ENCODE measurements around the gene KIF5A.
"Not testable (repeated sequence)": the region's sequence is repeated elsewhere in the genome, so short reads cannot be mapped to it uniquely, and the experiment has no call there.

The KIF5A gene

DNA sequence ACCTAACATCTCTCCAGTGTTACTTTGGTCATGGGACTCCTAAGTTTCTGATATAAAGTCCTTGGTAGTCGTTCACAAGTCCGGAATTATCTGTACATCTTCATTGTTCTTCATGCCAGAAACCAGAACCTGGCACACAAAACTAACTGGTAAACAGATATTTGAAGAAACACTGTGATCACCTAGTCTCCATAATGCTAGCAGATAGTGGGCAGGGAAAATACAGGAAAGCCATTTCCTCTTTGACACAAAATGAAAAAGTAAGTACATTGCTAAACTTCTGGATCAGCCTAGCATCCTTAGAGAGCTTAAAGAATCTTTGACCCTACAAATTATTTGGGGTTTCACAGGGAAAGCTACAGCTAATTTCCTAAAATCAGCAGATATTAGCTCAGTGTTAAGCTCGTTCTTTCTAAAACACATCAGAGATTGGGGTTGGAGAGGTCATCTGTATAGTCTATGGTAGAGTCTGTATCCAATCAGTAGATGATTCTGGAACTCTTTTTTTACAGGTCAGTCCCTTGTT is 34.4 kb upstream of the KIF5A start:
- no peak for DNase-seq (ENCODE audit: low spot score in 2 of 2)
- Mint-ChIP-seq H3K36me3 (ENCODE audit: insufficient read depth) (peaks cover 65% of the 10 kb centered on the region), H3K27ac (ENCODE audit: low read depth) (peak overlapping the region; percentile 24), H3K4me3 (no peak overlapping the region), H3K27me3 (no peaks in the 10 kb centered on the region), H3K4me1 (peaks cover 24% of the 10 kb centered on the region), H3K9me3 (no peaks in the 10 kb centered on the region)
- no peak for ATAC-seq (replicated peaks; ENCODE audit: extremely low read depth, poor library complexity, severe bottlenecking)

DNA sequence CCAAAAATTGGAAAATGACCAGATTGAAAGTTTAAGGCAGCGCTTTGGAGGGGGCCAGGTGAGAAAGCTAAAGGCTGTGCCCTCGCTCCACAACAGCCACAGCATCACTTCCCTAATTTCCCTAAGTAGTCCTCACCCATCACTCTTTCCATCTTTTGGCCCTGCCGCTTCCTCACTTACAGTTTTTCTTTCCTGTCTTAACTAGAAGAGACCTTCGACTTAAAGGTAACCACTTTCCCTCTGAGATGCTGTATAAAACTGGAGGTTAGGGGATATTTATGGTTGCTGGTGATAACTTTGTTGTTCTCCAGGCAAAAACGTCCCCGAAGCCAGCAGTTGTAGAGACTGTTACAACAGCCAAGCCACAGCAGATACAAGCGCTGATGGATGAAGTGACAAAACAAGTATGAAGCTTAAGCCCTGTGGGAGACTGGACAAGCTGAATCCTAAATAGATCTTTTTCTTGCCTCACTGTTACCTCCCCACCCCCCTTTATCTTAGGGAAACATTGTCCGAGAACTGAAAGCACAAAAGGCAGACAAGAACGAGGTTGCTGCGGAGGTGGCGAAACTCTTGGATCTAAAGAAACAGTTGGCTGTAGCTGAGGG is 33.8 kb upstream of the KIF5A start:
- H3K4me1 Mint-ChIP-seq: peaks cover 24% of the 10 kb centered on the region
- peak overlapping the region; percentile 24 for H3K27ac Mint-ChIP-seq (ENCODE audit: low read depth)
- no peak for ATAC-seq (replicated peaks; ENCODE audit: extremely low read depth, poor library complexity, severe bottlenecking)

DNA sequence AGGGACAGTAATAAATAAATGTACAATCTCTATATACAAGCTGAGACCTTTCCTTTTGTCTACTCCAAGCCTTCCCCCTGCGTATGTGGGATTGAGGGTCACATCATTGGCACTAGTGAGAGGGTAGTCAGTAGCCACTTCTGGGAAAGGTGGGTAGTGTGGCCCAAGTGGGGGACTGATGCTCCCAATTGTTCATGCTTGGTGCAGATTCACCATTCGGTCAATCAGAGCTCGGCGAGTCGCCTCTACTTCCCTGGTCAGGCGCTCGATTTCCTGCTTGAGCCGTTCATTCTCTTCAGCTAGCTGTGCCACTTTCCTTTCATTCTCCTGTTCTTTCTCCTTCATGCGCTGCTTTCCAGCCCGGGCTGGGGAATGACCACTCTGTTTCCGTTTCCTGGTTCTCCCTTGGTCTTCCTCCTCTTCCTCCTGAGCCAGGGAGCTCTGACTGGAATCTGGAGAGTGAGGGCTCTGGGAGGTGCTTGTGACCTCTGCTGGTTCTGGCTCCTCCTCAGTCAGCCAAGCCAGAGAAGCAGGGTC is 33.2 kb upstream of the KIF5A start:
- no peaks in the 10 kb centered on the region for H3K9me3 Mint-ChIP-seq
- H3K4me1 Mint-ChIP-seq: peaks cover 28% of the 10 kb centered on the region
- H3K36me3 Mint-ChIP-seq (ENCODE audit: insufficient read depth): peaks cover 70% of the 10 kb centered on the region
- H3K4me3 Mint-ChIP-seq: no peak overlapping the region
- no peak overlapping the region for H3K27ac Mint-ChIP-seq (ENCODE audit: low read depth)
- H3K27me3 Mint-ChIP-seq: no peaks in the 10 kb centered on the region
- DNase-seq (ENCODE audit: low spot score in 2 of 2) (no peak), ATAC-seq (replicated peaks; ENCODE audit: extremely low read depth, poor library complexity, severe bottlenecking) (no peak)

More for the DNA sequence above, 33.8 kb upstream of the KIF5A start:
- peaks cover 67% of the 10 kb centered on the region for H3K36me3 Mint-ChIP-seq (ENCODE audit: insufficient read depth)
- no peaks in the 10 kb centered on the region for H3K9me3 Mint-ChIP-seq
- DNase-seq (ENCODE audit: low spot score in 2 of 2): no peak
- no peaks in the 10 kb centered on the region for H3K27me3 Mint-ChIP-seq
- H3K4me3 Mint-ChIP-seq: no peak overlapping the region

DNA sequence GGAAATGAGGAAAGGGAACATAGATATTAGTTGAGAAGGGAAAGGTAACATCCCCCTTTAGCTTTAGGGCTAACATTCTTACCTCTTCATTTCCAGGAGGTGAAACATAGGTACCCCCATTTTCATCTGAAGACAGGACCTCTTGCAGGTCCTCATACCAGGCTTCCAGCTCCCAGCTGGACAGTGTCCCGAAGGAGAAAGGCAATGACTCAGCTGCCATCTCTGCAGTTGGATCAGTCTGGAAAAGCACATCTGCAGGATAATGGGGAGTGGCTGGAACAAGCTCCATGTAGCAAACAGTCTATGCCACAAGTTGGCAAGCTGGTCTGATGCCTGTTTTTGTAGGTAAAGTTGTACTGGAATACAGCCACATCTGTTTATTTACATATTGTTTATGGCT is 32.7 kb upstream of the KIF5A start:
- ATAC-seq (replicated peaks; ENCODE audit: extremely low read depth, poor library complexity, severe bottlenecking): no peak
- peak overlapping the region; percentile 99 for H3K27ac Mint-ChIP-seq (ENCODE audit: low read depth)

DNA sequence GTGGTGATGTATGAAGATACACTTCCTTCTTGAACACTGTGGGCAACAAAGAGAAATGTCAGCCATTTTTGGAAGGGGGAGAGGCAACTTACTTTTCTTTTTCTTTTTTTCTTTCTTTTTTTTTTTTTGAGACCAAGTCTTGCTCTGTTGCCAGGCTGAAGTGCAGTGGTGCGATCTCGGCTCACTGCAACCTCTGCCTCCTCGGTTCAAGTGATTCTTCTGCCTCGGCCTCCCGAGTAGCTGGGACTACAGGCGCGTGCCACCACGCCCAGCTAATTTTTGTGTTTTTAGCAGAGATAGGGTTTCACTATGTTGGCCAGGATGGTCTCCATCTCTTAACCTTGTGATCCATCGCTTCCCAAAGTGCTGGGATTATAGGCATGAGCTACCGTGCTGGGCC is 32.1 kb upstream of the KIF5A start:
- H3K9me3 Mint-ChIP-seq; H3K27me3 Mint-ChIP-seq; ATAC-seq (replicated peaks; ENCODE audit: extremely low read depth, poor library complexity, severe bottlenecking); H3K4me3 Mint-ChIP-seq; DNase-seq (ENCODE audit: low spot score in 2 of 2): not testable (repeated sequence)
- H3K27ac Mint-ChIP-seq (ENCODE audit: low read depth): peak overlapping the region; percentile 99
- peaks cover 34% of the 10 kb centered on the region for H3K4me1 Mint-ChIP-seq
- H3K36me3 Mint-ChIP-seq (ENCODE audit: insufficient read depth): peaks cover 70% of the 10 kb centered on the region

More for the DNA sequence above, 32.7 kb upstream of the KIF5A start:
- Mint-ChIP-seq H3K9me3 (no peaks in the 10 kb centered on the region), H3K27me3 (no peaks in the 10 kb centered on the region), H3K36me3 (ENCODE audit: insufficient read depth) (peaks cover 72% of the 10 kb centered on the region), H3K4me1 (peaks cover 33% of the 10 kb centered on the region), H3K4me3 (no peak overlapping the region)
- no peak for DNase-seq (ENCODE audit: low spot score in 2 of 2)

DNA sequence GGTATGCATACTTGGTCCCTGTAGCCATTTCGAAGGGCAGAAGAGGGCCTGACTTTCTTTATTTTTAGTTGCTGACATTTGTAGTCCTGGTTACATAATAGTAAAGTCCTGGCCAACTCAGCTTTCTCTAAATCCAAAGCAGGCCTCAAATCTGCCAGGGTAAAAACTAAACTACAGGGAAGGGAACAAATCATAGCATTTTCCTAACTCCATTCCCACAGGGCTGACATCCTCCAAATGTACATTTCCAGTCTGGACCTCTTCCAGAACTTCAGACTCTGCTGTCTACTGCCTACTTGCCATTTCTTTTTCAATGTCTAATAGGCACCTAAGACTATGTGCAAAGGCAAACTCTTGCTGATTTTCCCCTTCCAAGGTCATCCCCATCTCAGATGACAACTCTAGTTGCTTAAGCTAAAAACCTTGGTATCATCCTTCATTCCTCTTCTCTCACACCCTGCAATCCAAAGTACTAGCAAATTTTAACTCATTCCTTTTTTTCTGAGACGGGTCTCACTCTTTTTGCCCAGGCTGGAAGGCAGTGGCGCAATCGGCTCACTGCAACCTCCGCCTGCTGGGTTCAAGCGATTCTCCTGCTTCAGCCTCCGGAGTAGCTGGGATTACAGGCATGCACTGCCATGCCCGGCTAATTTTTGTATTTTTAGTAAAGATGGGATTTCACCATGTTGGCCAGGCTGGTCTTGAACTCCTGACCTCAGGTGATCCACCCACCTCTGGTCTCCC is 31.5 kb upstream of the KIF5A start:
- Mint-ChIP-seq H3K36me3 (ENCODE audit: insufficient read depth) (peaks cover 66% of the 10 kb centered on the region), H3K27ac (ENCODE audit: low read depth) (peak overlapping the region; percentile 99), H3K4me3 (peak overlapping the region; percentile 98), H3K9me3 (no peaks in the 10 kb centered on the region), H3K27me3 (no peaks in the 10 kb centered on the region), H3K4me1 (peaks cover 39% of the 10 kb centered on the region)
- ATAC-seq (replicated peaks; ENCODE audit: extremely low read depth, poor library complexity, severe bottlenecking): no peak
- DNase-seq (ENCODE audit: low spot score in 2 of 2): no peak

DNA sequence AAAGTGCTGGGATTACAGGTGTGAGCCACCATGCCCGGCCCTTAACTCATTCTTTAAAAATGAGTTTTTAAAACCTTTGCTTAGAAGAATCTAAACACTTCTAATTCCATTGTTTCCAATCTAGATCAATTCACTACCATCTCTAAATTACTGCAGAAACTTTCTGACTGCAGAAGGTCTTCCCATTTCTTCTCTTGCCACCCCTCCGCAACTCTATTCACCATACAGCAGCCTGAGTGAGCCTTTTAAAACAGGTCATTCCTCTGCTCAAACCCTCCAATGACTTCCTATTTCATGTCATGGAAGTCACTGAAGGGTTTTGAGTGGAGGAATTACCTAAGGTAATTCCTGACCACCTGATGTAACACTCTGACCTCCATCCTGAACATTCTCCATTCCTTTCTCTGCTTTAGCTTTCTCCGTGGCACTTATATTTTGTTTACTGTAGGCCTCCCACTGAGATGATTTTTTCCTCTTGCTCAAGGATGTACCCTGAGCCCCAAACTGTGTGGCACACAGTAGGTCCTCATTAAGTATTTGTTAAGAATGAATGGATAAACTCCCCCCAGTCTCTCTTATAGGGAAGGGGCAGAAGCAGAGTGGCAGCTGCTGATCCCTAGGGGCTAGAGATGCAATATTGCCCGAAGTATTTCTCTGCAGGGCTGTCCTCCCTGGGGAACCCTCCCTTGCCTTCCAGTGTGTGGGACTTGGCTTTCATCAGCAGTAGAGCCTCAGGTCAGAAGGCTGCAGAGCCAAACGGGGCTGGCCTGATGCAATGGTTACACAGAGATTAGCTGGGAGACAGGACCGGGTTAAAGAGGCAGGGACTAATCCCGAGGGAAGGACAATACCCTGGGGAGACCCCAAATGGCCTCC is 30.7 kb upstream of the KIF5A start:
- no peak for DNase-seq (ENCODE audit: low spot score in 2 of 2)
- no peak for ATAC-seq (replicated peaks; ENCODE audit: extremely low read depth, poor library complexity, severe bottlenecking)
- Mint-ChIP-seq H3K4me3 (peak overlapping the region; percentile 98), H3K27me3 (no peaks in the 10 kb centered on the region), H3K27ac (ENCODE audit: low read depth) (peak overlapping the region; percentile 99), H3K36me3 (ENCODE audit: insufficient read depth) (peaks cover 68% of the 10 kb centered on the region), H3K4me1 (peaks cover 47% of the 10 kb centered on the region), H3K9me3 (no peaks in the 10 kb centered on the region)

DNA sequence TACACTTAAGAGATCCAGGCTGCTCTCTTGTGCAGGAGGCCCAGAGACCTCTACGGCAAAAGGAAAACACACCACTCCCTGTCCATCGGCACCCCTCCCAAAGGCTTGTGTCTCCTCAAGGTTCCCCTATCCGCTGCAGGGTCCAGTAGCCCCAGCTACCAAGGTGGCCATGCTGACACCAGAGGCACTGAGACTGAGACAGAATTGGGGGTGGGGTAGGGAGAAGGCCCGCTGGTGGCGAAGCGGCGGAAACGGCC is 30.1 kb upstream of the KIF5A start:
- Mint-ChIP-seq H3K4me1 (peaks cover 52% of the 10 kb centered on the region), H3K36me3 (ENCODE audit: insufficient read depth) (peaks cover 67% of the 10 kb centered on the region), H3K4me3 (peak overlapping the region; percentile 98), H3K27ac (ENCODE audit: low read depth) (peak overlapping the region; percentile 99), H3K27me3 (no peaks in the 10 kb centered on the region), H3K9me3 (no peaks in the 10 kb centered on the region)
- ATAC-seq (replicated peaks; ENCODE audit: extremely low read depth, poor library complexity, severe bottlenecking) (no peak), DNase-seq (ENCODE audit: low spot score in 2 of 2) (peak in 1 of 2 donors; percentile 21)

DNA sequence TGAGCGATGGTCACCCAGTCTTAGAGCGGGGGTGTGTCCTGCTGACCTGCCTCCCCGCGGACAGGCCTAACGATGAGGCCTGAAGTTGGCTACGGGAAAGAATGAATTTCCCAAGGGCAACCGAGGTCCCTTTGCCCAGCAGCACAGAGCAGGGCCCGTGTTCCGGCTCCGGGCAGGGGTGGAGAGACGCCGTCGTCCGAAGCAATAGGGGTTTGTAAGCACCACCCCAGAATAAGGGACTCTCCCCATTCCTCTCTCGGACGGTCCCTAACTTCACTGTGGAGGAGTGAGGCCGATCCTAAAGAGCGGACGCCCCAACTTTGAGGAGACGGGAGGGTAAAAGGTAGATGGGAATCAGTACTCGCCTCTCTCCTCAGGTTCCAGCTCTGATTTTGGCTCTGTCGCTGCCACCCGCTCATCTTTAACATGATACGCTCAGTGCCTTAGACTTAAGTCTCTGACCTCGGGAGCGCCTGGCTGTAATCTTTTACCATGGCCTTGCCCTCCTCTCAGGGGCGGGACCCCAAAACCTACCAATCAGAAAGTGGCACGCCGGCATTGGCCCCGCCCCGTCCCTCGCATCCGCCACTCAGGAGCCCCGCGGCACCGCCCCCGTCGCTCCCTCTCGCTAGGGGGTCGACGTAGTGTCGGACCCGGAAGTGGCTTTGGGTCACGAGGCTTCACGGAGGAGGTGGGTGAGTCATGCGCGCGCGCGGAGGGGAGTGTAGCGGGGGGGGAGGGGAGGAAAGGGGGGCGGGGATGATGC is 29.6 kb upstream of the KIF5A start, which contains the start of gene DDIT3:
TSS of gene DDIT3 (minus strand) at position 462 of the 766 bp plus-strand sequence. CDS start 3,108 bp downstream, outside the sequence.
- H3K4me1 Mint-ChIP-seq: peaks cover 57% of the 10 kb centered on the region
- ATAC-seq (replicated peaks; ENCODE audit: extremely low read depth, poor library complexity, severe bottlenecking) (peak; percentile 70), DNase-seq (ENCODE audit: low spot score in 2 of 2) (peak; percentile 98 to 99)
- H3K36me3 Mint-ChIP-seq (ENCODE audit: insufficient read depth): peaks cover 63% of the 10 kb centered on the region
- peak within 1 kb of the TSS; percentile 98 for H3K4me3 Mint-ChIP-seq
- H3K9me3 Mint-ChIP-seq: no peaks in the 10 kb centered on the region
- H3K27me3 Mint-ChIP-seq: no peaks in the 10 kb centered on the region
- H3K27ac Mint-ChIP-seq (ENCODE audit: low read depth): peak within 1 kb of the TSS; percentile 99

DNA sequence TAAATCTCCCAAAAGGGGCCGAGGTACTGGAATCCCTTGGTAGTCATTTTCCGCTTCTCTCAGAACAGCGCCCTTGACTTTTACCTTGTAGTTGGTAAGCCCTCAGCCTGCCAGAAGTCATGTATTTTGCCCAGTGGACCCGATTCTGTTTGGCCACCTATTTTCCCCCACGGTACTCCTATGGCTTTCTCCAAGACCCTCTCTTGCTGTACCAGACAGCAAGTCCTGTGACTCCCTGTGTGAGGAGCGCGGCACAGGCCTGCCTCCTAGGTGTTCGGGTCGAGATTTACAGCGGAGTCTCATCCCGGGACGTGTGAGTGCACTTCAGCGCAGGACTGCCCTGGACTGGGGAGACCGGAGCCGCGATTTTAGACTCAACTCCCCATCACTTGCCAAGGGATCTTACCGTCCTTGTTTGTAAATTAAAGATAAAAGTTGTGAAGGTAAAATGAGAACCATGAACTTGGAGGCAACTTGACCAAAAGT is 28.3 kb upstream of the KIF5A start:
- peaks cover 61% of the 10 kb centered on the region for H3K4me1 Mint-ChIP-seq
- peak in 1 of 2 donors; percentile 16 for DNase-seq (ENCODE audit: low spot score in 2 of 2)
- H3K27me3 Mint-ChIP-seq: no peaks in the 10 kb centered on the region
- H3K36me3 Mint-ChIP-seq (ENCODE audit: insufficient read depth): peaks cover 56% of the 10 kb centered on the region
- no peaks in the 10 kb centered on the region for H3K9me3 Mint-ChIP-seq
- no peak for ATAC-seq (replicated peaks; ENCODE audit: extremely low read depth, poor library complexity, severe bottlenecking)
- H3K27ac Mint-ChIP-seq (ENCODE audit: low read depth): peak overlapping the region; percentile 99
- peak overlapping the region; percentile 98 for H3K4me3 Mint-ChIP-seq

DNA sequence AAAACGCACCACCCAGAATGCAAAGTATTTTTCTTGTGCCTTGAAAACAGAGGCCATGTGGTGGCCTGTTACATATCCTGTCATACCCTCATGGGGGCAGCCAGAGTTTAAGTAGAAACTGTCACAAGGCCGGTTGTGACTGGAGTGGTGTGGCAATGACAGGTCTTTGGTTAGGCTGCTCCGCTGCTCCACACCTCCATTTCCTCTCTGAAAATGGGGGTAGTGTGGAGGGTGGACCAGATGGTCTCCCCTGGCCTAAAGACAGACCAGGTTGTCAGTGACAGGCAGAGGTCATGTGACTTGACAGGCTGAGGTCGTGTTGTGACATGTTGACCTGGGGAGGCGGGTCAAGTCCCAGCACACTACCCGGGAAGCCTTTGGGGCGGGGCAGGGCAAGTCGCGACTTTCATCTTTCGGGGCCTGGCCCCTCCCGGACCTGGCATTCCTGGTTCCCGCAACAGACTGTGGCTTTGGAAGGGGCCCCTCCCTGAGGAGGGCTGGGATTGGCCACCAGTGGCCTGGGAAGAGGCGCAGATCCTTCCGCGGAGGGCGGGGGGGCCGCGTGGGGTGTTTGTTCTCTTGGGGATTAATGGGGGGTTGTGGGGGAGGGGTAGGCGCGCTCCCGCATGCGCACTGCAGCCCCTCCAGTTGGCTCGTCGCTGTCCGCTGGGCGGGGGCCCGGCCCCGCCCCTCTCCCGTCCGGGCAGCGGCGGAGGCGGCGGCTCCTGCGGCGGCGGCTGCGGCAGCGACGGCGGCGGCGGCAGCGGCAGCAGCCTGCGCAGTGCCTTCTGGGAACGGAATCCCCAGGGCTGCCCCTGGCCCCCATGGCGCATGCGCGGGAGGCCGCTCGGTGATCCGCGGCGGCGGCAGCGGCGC is 27.6 kb upstream of the KIF5A start, which contains the start of gene MBD6:
TSS of gene MBD6 (plus strand) at position 814 of the 876 bp plus-strand sequence. CDS start 1,480 bp downstream, outside the sequence.
- Mint-ChIP-seq H3K9me3 (no peaks in the 10 kb centered on the region), H3K27ac (ENCODE audit: low read depth) (peak within 1 kb of the TSS; percentile 99), H3K4me1 (peaks cover 56% of the 10 kb centered on the region), H3K27me3 (no peaks in the 10 kb centered on the region), H3K36me3 (ENCODE audit: insufficient read depth) (peaks cover 56% of the 10 kb centered on the region), H3K4me3 (peak within 1 kb of the TSS; percentile 98)
- peak; percentile 64 for ATAC-seq (replicated peaks; ENCODE audit: extremely low read depth, poor library complexity, severe bottlenecking)
- peak; percentile 83 to 86 for DNase-seq (ENCODE audit: low spot score in 2 of 2)

Measured in central memory CD8-positive, alpha-beta T cell (primary cell).